Right ventricle myocardium inferior (tissue), 1 donor: Measurements from ENCODE around the gene DENND4C. TPM values are rescaled to one million over a fixed set of nuclear protein-coding genes. Genes with fewer than 3 reads are reported as not detected.
"Not testable (repeated sequence)": the region's sequence is repeated elsewhere in the genome, so short reads cannot be mapped to it uniquely, and the experiment has no call there.

ENCODE experiments used
- ATAC-seq: fragments of 200-7000 bp; cut with Tn5 transposase; one replicate; pipeline ENCODE4 v1.9.1; 2020; ENCODE audit warnings: mild to moderate bottlenecking, moderate library complexity
- DNase-seq: peaks from one replicate; pipeline ENCODE4 v3.0.0; 2021; ENCODE audit errors: missing footprints
- intact Hi-C: fragments of 100-400 bp; cut with DNase I; formaldehyde crosslinking; loops from one replicate; pipeline ENCODE4 v1.11.0; 2022
- long read RNA-seq: library from polyadenylated mRNA; unstranded; transcript quantifications from one replicate; pipeline ENCODE4 v2.0.0, GENCODE V29; 2021
- total RNA-seq: library from RNA; stranded (reverse); fragmentation: NEBNext Ultra II Directional; extraction: Animal tissue kit (Norgen Biotek cat#: 25700); gene quantifications from one replicate; pipeline ENCODE4 v1.2.1, GENCODE V29; 2021
- donor health status: DM: no; HTN: yes; CAD: no; lungs with severe emphysema.

DENND4C gene
- 22.0 TPM for total RNA-seq
- long read RNA-seq, full-length matches to known transcripts, result 2 of 5 reads
- long read RNA-seq, partial matches to known transcripts, result 1 of 5 reads
- long read RNA-seq, other reads (novel, unspliced or antisense), result 2 of 5 reads

DNA sequence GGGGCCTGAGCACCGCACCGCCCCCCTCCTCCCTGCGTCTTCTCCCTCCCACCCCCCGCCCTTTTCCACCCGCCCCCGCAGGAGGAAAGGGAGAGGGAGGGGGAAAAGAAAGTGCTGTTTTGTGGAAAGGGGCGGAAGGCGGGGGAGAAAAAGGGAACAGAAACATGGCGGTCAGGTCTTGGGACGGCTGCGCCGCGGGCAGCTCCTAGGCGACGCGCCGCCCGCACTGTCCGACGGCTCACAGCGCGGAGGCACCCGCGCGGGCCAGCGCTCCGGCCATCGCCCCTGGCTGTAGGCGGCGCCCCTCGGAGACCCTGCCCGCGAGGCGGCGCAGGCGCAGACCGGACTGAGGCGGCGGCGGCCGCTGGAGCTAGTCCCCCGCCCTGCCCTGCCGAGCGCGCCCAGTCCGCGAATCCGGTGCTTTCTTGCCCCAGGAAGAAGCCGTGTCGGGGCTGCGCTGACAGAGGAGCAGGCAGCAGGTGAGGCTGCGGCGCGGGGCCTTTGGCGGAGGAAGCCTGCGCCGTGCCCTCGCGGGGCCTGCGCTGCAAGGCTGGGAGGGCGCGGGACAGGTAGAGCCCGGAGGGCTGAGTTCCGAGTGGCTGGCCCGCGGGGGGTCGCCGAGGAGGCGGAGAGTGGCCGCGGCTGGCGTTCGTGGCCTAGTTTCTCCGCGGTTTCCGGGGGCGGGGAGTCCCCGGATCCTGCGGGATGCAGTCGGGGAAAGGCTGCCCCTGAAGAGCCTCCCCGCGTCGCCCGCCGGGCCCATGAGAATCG is at the start of gene DENND4C:
TSS of gene DENND4C (plus strand) at position 339 of the 771 bp plus-strand sequence. CDS start 45,482 bp downstream, outside the sequence.
- intact Hi-C loops, result loop anchor here (2.0 to 10.0 kb wide), 4 partner anchors 48 to 144 kb away; partner anchors contain the start of gene PLIN2
- peak; percentile 92 for DNase-seq
- peak; percentile 95 for ATAC-seq

DNA sequence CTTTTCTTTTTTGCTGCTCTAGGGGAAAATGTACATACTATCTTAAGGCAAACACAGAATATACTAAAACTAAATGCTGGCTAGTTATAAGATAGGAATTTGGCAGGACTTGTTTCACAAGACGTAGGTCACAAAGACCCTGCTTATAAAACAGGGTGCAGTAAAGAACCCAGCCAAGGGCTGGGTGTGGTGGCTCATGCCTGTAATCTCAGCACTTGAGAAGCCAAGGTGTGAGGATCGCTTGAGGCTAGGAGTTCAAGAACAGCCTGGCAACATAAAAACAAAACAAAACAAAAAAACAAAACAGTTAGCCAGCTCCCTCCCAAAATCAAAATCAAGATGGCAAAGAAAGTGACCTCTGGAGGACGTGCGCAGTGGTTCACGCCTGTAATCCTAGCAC is 49.5 kb upstream of the DENND4C start:
- intact Hi-C loops, result loop anchor here (5.0 kb wide), 2 partner anchors 51 to 134 kb away; partner anchors contain the start of genes DENND4C and RRAGA
- ATAC-seq (no peak), DNase-seq (no peak)

DNA sequence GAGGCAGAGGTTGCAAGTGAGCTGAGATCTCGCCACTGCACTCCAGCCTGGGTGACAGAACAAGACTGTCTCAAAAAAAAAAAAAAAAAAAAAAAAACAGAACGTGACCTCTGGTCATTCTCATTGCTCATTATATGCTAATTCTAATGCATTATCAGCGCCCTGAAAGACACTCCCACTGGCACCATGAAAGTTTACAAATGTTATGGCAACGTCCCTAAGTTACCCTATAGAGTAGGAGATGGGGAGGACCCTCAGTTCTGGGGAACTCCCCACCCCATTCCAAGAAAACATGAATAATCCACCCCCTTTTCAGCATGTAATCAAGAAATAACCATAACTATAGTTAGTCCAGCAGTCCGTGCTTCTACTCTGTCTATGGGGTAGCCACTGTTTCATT is 48.9 kb upstream of the DENND4C start:
- no peak for ATAC-seq
- DNase-seq, result no peak
- intact Hi-C loops, result loop anchor here (5.0 kb wide), 2 partner anchors 51 to 134 kb away; partner anchors contain the start of genes DENND4C and RRAGA

DNA sequence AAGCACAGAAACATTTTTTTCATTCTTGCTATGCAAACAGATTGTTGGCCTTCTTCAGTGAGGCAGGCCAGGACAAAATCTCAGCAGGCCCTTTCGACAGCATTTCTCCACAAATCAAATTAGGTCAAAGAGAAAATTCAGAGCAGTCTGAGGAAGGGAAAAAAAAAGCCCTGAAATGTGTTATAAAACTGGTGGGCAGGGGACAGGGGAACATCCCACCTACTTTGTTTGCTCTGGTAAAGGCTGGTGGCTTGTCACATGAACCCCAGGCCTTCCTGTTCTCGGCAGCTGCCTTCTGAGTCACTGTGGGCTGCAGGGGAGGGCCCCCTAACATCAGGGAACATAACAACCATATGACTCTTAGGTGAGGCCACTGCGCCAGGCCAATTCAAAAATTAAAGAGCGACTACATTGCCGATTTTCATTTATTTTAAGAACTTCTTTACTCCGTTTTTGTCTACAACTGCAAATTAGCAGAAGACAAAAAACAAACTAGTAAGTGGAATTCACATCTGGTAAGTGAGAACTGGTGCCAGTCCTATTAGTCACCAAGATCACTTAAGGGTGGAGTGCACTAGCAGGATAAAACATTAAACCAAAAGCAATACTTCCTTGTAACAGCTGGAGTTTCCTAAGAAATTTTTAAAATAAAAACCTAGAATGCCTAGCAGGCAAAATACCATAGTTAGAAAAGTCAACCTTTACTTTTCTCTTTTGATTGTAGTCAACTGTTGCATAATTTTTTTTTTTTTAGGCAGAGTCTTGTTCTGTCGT is 46.2 kb upstream of the DENND4C start:
- DNase-seq, result peak; percentile 77
- intact Hi-C loops, result loop anchor here (5.0 kb wide), 2 partner anchors 48 to 137 kb away; partner anchors contain the start of genes DENND4C and RRAGA
- peak; percentile 90 for ATAC-seq

DNA sequence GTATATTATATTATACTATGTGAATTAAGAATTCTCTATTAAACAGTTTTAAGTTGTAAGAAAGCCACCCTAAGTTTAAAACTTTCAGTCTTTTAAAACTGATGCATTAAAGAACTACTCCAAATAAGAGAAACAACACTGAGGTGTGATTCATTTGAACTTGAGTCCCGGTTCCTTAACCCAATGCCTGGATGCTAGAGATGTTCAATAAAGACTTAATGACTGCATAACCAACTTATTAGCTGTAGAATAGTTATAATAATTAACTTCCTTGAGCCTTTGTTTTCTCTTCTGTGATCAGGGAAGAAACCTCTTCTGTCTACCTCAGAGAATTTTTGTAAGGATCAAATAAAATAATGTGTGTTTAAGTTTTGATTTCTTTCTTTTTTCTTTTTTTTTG is 45.3 kb upstream of the DENND4C start:
- intact Hi-C loops, result no loop called here
- ATAC-seq, result no peak

DNA sequence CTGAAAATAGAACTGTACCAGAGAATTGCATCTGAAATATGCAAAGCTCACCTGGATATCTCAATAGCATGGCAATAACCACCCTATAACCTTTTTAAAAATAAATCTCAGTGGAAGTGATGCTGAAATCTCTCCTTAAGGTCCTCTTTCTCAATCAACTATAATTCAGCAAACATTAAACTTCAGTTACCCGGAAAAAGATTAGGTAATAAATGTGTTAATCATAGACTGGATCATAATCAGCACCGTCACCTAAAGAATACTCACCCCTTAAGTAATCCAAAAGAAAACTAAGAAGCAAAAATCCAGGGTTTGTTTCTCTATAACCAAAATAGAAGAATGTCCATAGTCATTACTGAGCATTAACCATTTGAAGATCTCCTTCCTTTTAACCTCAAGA is 44.3 kb upstream of the DENND4C start:
- ATAC-seq (no peak), DNase-seq (no peak)
- intact Hi-C loops, result no loop called here

More for the DNA sequence above, 45.3 kb upstream of the DENND4C start:
- no peak for DNase-seq

DNA sequence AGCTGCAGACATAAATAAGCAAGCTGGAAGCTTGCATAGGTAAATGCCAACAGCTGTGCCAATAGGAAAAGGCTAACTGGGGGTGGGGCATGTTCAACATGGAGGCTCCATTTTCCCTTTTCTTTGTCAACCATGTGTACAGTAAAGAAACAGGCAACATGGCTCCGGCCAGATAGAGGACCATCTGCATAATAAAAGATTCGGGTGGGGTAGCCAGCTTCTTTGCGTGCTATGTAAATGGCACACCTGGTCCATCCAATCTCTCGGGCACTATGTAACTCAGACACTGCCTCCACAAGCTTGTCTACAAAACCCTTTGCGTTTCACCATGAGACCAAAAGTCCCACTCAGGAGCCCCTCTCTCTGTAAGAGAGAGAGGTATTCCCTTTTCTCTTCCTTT is 41.7 kb upstream of the DENND4C start:
- ATAC-seq, result no peak
- intact Hi-C loops, result no loop called here
- DNase-seq, result no peak

DNA sequence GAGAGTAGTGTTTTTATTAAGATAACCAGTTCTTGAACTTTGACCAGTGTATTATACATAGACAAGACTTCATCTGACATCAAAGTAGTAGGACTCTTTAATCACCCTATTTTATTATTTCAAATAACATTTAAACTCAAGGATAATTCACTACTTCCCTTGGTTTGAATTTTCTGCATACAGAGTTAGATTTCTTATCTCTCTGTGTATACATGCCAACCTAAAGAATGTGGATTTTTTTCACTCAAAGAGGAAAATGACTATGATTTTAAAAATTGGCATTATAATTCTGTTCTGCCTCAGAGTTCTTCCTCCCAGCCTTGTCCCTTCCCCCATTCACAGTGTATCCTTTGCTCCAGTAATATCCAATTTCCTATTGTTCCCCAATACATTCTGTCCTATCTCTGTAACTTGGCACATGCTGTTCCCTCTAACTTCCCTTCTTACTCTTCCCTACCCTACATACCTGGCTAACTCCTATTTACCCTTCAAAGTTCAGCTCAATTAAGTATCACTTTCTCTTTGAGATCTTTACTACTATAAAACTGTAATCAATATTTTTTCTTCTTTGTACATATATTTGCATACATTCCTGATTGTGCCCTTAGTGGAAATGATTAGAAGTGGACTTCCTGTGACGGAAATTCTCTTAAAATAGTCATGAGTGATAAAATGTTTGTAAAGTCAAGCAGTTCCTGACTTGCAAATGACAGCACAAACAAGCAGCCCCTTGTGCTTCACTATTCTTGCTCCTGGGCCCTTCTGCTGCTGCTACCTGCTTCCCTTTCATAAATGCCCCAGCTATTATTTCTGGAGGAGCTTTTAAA is 38.1 kb upstream of the DENND4C start:
- ATAC-seq (no peak), DNase-seq (no peak)
- intact Hi-C loops, result no loop called here

DNA sequence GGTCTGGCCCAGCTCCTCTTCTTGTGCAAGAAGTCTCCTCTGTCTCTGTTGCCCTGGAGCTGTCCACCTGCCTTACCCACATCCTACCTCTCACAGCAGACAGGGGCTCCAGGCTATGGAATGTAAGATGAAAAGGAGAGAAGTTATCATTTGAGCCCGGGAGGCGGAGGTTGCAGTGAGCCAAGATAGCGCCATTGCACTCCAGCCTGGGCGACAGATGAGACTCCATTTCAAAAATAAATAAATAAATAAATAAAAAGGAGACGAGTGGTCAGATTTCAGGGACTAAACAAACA is 37.5 kb upstream of the DENND4C start:
- ATAC-seq (no peak), DNase-seq (no peak)
- intact Hi-C loops, result no loop called here

DNA sequence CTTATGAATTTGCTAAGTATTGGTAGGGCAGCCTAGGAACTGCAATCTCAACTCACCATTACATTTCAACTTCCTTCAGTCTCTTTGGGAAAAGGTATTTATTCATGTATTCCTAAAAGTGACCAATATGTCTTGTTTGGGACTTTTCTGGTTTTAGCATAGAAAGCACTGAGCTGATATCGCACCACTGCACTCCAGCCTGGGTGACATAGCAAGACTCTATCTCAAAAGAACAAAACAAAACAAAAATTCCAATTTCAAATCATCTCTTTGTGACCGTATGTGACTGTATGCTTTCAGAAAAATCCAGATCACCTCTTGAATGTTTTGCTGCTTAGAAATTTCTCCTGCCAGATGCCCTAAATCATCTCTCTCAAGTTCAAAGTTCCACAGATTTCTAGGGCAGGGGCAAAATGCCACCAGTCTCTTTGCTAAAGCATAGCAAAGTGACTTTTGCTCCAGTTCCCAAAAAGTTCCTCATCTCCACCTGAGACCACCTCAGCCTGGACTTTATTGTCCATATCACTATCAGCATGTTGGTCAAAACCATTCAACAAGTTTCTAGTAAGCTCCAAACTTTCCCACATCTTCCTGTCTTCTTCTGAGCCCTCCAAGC is 37.0 kb upstream of the DENND4C start:
- DNase-seq, ATAC-seq, intact Hi-C loops: not testable (repeated sequence)

DNA sequence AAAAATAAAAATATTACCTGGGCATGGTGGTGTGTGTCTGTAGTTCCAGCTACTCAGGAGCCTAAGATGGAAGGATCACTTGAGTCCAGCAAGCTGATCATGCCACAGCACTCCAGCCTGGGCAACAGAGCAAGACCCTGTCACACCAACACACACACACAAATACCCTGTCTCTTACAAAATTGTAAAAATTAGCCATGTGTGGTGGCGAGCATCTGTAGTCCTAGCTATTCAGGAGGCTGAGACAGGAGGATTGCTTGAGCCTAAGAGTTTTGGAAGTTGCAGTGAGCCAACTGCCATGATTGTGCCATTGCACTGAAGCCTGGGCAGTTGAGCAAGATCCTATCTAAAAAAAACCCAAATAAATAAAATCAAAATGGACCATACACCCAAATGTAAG is 32.1 kb upstream of the DENND4C start:
- intact Hi-C loops, result no loop called here

DNA sequence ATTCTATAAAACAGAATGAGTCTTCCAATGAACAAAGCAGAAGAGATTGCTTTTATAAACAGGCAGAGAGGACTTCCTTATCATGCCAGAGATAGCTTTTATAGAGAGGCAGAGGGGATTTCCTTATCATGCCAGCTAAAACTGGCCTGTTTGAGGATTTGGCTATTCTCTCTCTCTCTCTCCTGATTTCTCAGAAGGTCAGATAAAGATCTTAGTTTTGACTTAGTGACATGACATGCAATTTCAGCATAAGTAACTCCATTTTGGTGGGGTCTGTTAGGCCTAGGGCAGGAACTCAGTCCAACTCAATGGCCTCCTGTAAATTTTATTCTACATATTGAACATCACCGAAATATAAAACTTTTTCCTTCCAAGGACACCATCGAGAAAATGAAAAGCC is 31.5 kb upstream of the DENND4C start:
- DNase-seq (no peak), ATAC-seq (no peak)
- intact Hi-C loops, result no loop called here

More for the DNA sequence above, 32.1 kb upstream of the DENND4C start:
- DNase-seq (no peak), ATAC-seq (no peak)

DNA sequence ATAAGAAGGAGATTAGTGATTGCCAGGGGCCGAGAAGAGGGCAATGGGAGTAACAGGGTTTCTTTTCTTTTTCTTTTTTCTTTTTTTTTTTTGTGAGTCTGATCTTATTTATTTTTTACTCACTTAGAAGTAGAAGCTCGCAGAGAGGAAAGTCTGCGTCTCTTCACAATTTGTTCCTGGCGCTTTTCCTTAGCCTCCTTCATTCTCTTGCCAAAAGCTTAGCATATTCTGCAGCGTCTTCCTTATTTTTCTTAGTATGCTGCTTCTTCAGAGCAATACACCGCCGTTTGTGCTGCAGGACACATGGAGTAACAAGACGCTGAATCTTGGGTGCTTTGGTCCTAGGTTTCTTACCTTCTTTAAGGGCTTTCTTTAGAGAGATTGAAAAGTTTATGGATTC is 30.3 kb upstream of the DENND4C start:
- ATAC-seq (no peak), DNase-seq (no peak)
- intact Hi-C loops, result no loop called here

DNA sequence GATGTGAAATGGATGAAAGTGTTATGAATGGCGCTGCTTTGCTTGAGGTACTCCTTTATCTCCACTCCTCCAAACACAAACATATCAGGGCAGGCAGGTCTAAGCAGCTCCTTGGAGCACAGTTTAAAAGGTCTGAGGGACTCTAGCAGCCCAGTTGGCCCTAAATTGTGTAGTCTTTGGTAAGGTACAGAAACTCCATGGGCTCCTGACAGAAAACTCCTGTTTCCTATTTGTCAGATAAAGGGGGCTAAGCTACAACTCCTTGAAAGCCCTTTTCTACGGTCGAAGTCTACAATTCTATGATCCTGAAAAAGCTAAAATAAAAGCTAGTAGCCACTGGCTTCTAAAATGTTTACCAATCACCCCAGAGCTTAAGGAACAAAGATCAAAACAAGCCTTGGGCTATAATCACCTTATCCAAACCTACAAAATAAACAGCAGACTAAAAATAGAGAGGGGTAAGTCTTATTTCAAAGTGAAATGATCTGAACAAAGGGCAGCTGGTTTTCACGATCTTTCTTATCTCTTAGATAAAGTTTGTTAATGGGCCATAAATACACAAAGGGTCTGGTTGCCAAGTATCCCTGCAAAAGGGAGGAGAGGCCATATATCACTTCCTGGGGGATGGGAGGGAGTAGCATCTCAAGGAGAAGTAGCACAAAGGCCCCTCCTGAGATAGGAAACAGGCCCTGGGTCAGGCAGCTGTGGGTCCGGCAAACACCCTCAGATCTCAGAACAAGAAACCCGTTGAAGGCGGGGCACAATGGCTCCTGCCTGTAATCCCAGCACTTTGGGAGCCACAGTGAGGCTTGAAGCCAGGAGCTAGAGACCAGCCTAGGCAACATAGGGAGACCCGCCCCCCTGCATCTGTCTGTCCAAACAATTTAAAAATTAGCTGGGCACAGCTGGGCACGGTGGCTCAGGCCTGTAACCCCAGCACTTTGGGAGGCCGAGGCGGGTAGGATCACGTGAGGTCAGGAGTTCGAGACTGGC is 28.3 kb upstream of the DENND4C start:
- ATAC-seq (no peak), DNase-seq (no peak)
- intact Hi-C loops, result no loop called here

DNA sequence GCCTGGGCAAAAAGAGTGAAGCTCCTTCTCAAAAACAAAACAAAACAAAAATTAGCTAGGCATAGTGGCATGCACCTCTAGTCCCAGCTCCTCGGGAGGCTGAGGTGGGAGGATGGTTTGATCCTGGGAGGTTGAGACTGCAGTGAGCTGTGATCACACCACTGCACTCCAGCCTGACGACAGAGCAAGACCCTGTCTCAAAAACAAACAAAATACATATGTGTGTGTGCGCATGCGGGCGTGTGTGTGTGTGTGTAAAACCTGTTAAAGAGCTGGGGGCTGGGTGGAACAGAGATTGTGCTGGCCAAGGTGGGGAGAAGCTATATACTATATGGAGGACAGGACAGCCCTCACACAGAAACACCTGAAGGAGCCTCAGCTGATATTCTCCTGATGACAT is 27.4 kb upstream of the DENND4C start:
- intact Hi-C loops, result no loop called here
- no peak for DNase-seq
- no peak for ATAC-seq

DNA sequence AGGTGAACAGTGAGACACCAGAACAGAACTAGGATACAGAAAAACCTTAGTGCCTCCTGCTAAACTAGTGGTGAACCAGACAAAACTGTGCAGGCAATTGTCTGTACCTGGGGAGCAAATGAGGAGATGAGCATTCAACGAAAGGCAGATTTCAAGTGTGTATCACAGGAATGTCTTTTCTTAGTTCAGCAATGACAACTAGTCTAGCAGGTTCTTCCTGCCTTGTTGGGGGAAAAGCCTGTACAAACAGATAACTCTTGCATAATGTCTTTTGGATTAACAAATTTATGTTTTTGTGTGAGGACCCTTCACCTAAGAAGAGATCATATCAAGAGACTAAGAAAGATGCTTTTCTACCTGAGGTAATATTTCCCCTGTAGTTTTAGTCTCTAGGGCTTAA is 21.8 kb upstream of the DENND4C start:
- ATAC-seq (no peak), DNase-seq (no peak)
- intact Hi-C loops, result no loop called here

DNA sequence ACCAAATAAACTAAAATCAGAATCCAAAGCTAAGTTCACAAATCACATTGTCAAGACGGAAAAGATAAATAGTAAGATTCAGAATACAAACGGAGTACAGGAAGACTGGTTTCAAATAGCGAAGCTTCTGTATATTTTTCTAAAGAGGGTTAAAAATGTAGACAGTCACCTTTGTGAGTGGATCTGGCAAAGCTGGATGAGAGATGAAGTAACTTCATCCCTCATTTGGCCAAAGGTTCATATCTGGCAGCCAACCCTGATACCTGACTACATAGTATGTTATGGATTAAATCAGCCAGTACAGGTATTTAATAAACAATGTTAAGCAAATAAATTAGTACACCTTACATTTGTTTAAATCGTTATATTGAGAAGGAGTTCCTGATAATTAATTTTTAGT is 21.3 kb upstream of the DENND4C start:
- no peak for ATAC-seq
- no peak for DNase-seq
- intact Hi-C loops, result no loop called here
